Ovary (tissue), 9 donors: Measurements from ENCODE around the gene HNRNPA2B1. TPM values are rescaled to one million over a fixed set of nuclear protein-coding genes. Genes with fewer than 3 reads are reported as not detected.

Source experiments
- DNase-seq, 5 donors: peaks; one replicate each; pipeline ENCODE4 v3.0.0-alpha.2; 2019 to 2020
- H3K27ac ChIP-seq, 2 donors: fragments of 200-600 bp; one replicate each; pipeline versions ENCODE4 v1.5.1 to v1.8.0; 2019 to 2022
- H3K27me3 ChIP-seq: fragments of 200-600 bp; one replicate; pipeline ENCODE4 v1.8.0; 2022
- H3K36me3 ChIP-seq: fragments of 200-600 bp; sonication (generic); one replicate; pipeline ENCODE4 v1.5.1; 2019
- H3K4me1 ChIP-seq: one replicate; pipeline ENCODE4 v1.8.1; 2013; ENCODE audit warnings: mild to moderate bottlenecking, moderate library complexity; ENCODE audit not compliant: insufficient read depth
- H3K4me3 ChIP-seq: fragments of 200-600 bp; sonication (generic); one replicate; pipeline ENCODE4 v1.5.1; 2017
- H3K9me3 ChIP-seq, 2 donors: fragments of 200-600 bp in 1 of 2; sonication (generic) in 1 of 2; one replicate each; pipeline versions ENCODE4 v1.5.1 to v1.8.1; 2013 to 2019; ENCODE audit warnings: mild to moderate bottlenecking in 1 of 2, moderate library complexity in 1 of 2
- CTCF ChIP-seq, 3 donors: fragments of 450-650 bp in 2 of 3; fragments of 200-600 bp in 1 of 3; IDR thresholded peaks; one replicate each; pipeline versions ENCODE4 v1.5.1 to v1.8.0; 2016 to 2022; ENCODE audit warnings: antibody characterized with exemption in 3 of 3, mild to moderate bottlenecking in 1 of 3
- EP300 ChIP-seq: sonication (generic); formaldehyde crosslinking; IDR thresholded peaks from one replicate; pipeline ENCODE4 v1.6.1; 2017; ENCODE audit warnings: antibody characterized with exemption
- POLR2A ChIP-seq: fragments of 450-650 bp; IDR thresholded peaks from one replicate; pipeline ENCODE4 v1.6.1; 2017; ENCODE audit warnings: antibody characterized with exemption, mild to moderate bottlenecking, moderate library complexity
- WGBS, 3 donors: extraction: QIAGEN DNeasy Blood & Tissue Kit in 1 of 3; methylation state at CpG; one replicate each; pipeline versions ENCODE4 v1.1.5 to v1.1.7; 2013 to 2017; 5-methylcytosine and 5-hydroxymethylcytosine counted together
- intact Hi-C, 4 donors: fragments of 100-400 bp; cut with DNase I; formaldehyde crosslinking; loops; one replicate each; pipeline versions ENCODE4 v1.11.0 to v1.15.1; 2022 to 2023
- polyA plus RNA-seq, 2 donors: library from polyadenylated mRNA; stranded (reverse); fragments of 200-250 nt in 1 of 2; fragments of 350-450 nt in 1 of 2; fragmentation: Illumina TruSeq in 1 of 2; extraction: RNeasy Lipid Tissue Mini Kit (QIAGEN cat#74804) in 1 of 2; gene quantifications; one replicate each; pipeline ENCODE4 v1.2.3, GENCODE V29; 2013 to 2014
- total RNA-seq, 7 donors: library from RNA; depleted of rRNA in 2 of 7; stranded (reverse); fragments of >200 nt in 2 of 7; fragmentation: NEBNext Ultra II Directional in 3 of 7; extraction: Animal tissue kit (Norgen Biotek cat#: 25700) in 3 of 7; gene quantifications; one replicate each; pipeline versions ENCODE4 v1.1.0 to v1.2.4, GENCODE V29; 2016 to 2023
- donor health status: DM: no; HTN: no; CAD: no; lungs with moderate emphysema.
- donor health status: DM: no; HTN: no; CAD: no.
- donor health status: Bipolar disorder and iron deficiency.
- donor health status: DM: yes; HTN: yes; CAD: no.
- donor health status: DM: no; HTN: no; CAD: no.
- donor health status: DM: yes; HTN: yes; CAD: no.

HNRNPA2B1 gene
- total and polyA plus RNA-seq, 9 donors = 236 to 659 (median 413) TPM

- Histone ChIP-seq H3K9me3 (no peaks in the 10 kb centered on the region), H3K27me3 (no peaks in the 10 kb centered on the region), H3K4me3 (no peak overlapping the region), H3K36me3 (no peaks in the 10 kb centered on the region), H3K4me1 (no peaks in the 10 kb centered on the region), H3K27ac (no peak overlapping the region)
- intact Hi-C loops = no loop called here
- TF ChIP-seq CTCF (IDR thresholded peaks at IDR 0.05) = no peak
- no peak for TF ChIP-seq EP300
- TF ChIP-seq POLR2A = no peak
- DNase-seq = no peak
- WGBS, 3 donors = 96 to 98% (median 97%) methylated on average over 1 of the region's 1 CpG
Observed at GRCh38 chr7:26172048-26172447, 28.5 kb downstream of the HNRNPA2B1 start.

GRCh38 chr7:26171601-26172000 is 28.9 kb downstream of the HNRNPA2B1 start:
- Histone ChIP-seq H3K4me3 (no peak overlapping the region), H3K9me3 (no peaks in the 10 kb centered on the region), H3K4me1 (no peaks in the 10 kb centered on the region), H3K27me3 (no peaks in the 10 kb centered on the region), H3K36me3 (no peaks in the 10 kb centered on the region), H3K27ac (no peak overlapping the region)
- 93 to 97% (median 95%) methylated on average over 2 of the region's 2 CpGs for WGBS, 3 donors
- intact Hi-C loops = no loop called here
- TF ChIP-seq POLR2A = no peak
- TF ChIP-seq EP300 = no peak
- TF ChIP-seq CTCF (IDR thresholded peaks at IDR 0.05) = no peak
- no peak for DNase-seq

- Histone ChIP-seq H3K4me3 (no peak overlapping the region), H3K27me3 (no peaks in the 10 kb centered on the region), H3K36me3 (no peaks in the 10 kb centered on the region), H3K27ac (no peak overlapping the region), H3K4me1 (no peaks in the 10 kb centered on the region), H3K9me3 (no peaks in the 10 kb centered on the region)
- WGBS, 3 donors = 58 to 81% (median 62%) methylated on average over 1 of the region's 1 CpG
- TF ChIP-seq EP300 = no peak
- TF ChIP-seq POLR2A = no peak
- no peak for TF ChIP-seq CTCF (IDR thresholded peaks at IDR 0.05)
- no peak for DNase-seq
- intact Hi-C loops = no loop called here
Observed at GRCh38 chr7:26170663-26171062, 29.9 kb downstream of the HNRNPA2B1 start.

GRCh38 chr7:26169271-26169670 is 31.3 kb downstream of the HNRNPA2B1 start:
- no peak for TF ChIP-seq CTCF (IDR thresholded peaks at IDR 0.05)
- no peak for TF ChIP-seq POLR2A
- no peak for TF ChIP-seq EP300
- Histone ChIP-seq H3K36me3 (no peaks in the 10 kb centered on the region), H3K27me3 (no peaks in the 10 kb centered on the region), H3K9me3 (no peaks in the 10 kb centered on the region), H3K27ac (no peak overlapping the region), H3K4me1 (no peaks in the 10 kb centered on the region), H3K4me3 (no peak overlapping the region)
- DNase-seq = no peak
- intact Hi-C loops = no loop called here
- WGBS, 3 donors = 70 to 87% (median 81%) methylated on average over 3 of the region's 3 CpGs
